Measurements from ENCODE around the gene SLC25A21. TPM values are rescaled to one million over a fixed set of nuclear protein-coding genes. Genes with fewer than 3 reads are reported as not detected.

SLC25A21 gene
- total RNA-seq, 1 donor from 2014 or later = 1.2 TPM

DNA sequence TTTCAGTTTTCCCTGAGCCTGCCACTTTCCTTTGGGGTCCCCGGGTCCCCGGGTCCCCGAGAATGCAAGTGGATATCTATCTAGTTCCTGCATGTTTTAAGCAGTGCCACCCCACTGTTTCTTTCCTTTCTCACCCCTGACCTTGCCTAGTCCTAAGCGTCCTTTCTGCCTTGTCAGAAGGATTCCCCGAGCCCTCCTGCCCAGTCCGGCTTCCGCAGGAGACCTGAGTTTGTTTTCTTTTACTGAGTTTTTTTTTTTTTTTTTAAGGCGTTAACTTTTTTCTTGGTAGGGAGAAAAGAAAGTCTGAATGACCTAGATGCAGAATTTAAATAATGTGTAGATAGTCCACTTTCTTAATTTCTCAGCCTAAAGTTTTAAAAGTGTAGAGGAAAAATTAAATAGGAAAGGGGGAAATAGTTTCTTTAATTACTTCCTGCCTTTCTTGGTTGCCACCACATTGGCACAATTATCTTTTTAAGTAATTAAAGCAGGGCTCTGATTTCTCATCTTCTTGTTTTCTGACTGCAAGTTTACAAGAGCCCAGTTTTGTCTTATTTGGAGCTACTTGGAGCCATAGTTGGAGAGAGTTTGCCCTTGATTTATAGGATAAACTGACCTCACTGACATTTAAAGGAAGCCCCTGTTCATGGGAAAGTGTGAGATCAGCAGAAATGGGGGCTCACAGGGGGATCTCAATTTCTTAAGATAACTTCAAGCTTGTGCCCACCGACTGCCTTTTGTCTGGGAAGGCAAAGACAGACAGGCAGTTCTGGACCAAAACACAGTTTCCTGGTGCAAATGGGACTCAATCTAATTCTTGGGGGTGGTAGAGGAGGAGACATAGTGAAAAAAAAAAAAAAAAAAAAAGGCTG is 507.8 kb downstream of the SLC25A21 start:
- TF ChIP-seq, protein P1, sequence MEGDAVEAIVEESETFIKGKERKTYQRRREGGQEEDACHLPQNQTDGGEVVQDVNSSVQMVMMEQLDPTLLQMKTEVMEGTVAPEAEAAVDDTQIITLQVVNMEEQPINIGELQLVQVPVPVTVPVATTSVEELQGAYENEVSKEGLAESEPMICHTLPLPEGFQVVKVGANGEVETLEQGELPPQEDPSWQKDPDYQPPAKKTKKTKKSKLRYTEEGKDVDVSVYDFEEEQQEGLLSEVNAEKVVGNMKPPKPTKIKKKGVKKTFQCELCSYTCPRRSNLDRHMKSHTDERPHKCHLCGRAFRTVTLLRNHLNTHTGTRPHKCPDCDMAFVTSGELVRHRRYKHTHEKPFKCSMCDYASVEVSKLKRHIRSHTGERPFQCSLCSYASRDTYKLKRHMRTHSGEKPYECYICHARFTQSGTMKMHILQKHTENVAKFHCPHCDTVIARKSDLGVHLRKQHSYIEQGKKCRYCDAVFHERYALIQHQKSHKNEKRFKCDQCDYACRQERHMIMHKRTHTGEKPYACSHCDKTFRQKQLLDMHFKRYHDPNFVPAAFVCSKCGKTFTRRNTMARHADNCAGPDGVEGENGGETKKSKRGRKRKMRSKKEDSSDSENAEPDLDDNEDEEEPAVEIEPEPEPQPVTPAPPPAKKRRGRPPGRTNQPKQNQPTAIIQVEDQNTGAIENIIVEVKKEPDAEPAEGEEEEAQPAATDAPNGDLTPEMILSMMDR (IDR thresholded peaks at IDR 0.05; ENCODE audit: unreplicated experiment) = no peak
- peaks cover 36% of the 10 kb centered on the region for H3K4me1 Mint-ChIP-seq (ENCODE audit: unreplicated experiment)
- no peak for DNase-seq (ENCODE audit: low spot score)
- no peak overlapping the region for H3K27ac Mint-ChIP-seq (ENCODE audit: unreplicated experiment)
- no peaks in the 10 kb centered on the region for H3K9me3 Mint-ChIP-seq (ENCODE audit: unreplicated experiment)
- peak overlapping the region; percentile 73 for H3K4me3 Mint-ChIP-seq (ENCODE audit: unreplicated experiment)
- H3K36me3 Mint-ChIP-seq (ENCODE audit: low read depth, unreplicated experiment) = no peaks in the 10 kb centered on the region
- H3K27me3 Mint-ChIP-seq (ENCODE audit: unreplicated experiment) = peaks cover 34% of the 10 kb centered on the region

DNA sequence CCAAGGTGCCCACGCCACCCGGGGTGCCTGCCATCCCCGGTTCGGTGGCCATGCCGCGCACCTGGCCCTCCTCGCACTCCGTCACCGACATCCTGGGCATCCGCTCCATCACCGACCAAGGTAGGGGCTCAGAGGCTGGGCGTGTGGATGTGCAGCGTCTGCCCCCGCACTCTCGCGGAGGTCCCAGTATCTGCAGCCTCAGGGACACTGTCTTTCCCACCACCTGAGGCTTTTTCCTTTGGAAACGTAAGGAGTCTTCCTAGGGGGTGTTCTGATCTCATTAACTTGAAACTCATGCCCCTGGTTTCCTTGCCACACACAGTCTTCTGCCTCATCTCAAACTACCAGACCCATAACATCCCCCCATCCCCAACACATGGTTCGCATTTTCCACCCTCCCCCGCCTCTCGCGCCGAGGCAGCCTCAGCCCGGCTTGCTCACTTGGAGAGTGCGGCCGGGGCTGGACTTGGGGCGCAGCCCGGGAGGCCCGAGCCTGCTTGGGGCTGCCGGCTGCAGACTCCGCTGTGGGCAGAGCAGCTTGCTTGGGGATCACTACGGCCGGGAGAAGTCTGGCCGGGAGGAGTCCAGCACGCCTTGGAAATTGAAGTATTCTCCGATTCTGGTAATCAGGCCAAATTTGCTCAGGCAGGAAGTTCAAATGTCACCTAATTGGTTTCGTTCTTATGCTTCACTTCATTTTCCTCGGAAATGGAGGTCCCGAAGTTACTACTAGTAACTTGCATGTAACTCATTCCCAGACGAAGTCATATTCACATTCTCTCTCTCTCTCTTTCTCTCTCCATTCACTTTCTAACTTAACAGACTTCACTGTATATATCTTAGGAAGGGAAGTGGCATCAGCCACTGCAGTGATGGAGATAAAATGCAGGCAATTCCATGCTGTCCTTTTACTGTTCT is 508.7 kb downstream of the SLC25A21 start:
- Mint-ChIP-seq H3K27me3 (ENCODE audit: unreplicated experiment) (peaks cover 40% of the 10 kb centered on the region), H3K4me1 (ENCODE audit: unreplicated experiment) (peaks cover 41% of the 10 kb centered on the region), H3K4me3 (ENCODE audit: unreplicated experiment) (peak overlapping the region; percentile 73), H3K27ac (ENCODE audit: unreplicated experiment) (peak overlapping the region; percentile 48), H3K36me3 (ENCODE audit: low read depth, unreplicated experiment) (no peaks in the 10 kb centered on the region), H3K9me3 (ENCODE audit: unreplicated experiment) (no peaks in the 10 kb centered on the region)
- TF ChIP-seq, protein P1 (IDR thresholded peaks at IDR 0.05; ENCODE audit: unreplicated experiment) = no peak
- DNase-seq (ENCODE audit: low spot score) = no peak

DNA sequence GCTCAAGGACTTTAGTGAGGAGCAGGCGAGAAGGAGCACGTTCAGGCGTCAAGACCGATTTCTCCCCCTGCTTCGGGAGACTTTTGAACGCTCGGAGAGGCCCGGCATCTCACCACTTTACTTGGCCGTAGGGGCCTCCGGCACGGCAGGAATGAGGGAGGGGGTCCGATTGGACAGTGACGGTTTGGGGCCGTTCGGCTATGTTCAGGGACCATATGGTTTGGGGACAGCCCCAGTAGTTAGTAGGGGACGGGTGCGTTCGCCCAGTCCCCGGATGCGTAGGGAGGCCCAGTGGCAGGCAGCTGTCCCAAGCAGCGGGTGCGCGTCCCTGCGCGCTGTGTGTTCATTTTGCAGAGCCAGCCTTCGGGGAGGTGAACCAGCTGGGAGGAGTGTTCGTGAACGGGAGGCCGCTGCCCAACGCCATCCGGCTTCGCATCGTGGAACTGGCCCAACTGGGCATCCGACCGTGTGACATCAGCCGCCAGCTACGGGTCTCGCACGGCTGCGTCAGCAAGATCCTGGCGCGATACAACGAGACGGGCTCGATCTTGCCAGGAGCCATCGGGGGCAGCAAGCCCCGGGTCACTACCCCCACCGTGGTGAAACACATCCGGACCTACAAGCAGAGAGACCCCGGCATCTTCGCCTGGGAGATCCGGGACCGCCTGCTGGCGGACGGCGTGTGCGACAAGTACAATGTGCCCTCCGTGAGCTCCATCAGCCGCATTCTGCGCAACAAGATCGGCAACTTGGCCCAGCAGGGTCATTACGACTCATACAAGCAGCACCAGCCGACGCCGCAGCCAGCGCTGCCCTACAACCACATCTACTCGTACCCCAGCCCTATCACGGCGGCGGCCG is 509.6 kb downstream of the SLC25A21 start:
- H3K36me3 Mint-ChIP-seq (ENCODE audit: low read depth, unreplicated experiment) = no peaks in the 10 kb centered on the region
- peaks cover 40% of the 10 kb centered on the region for H3K27me3 Mint-ChIP-seq (ENCODE audit: unreplicated experiment)
- H3K4me1 Mint-ChIP-seq (ENCODE audit: unreplicated experiment) = peaks cover 41% of the 10 kb centered on the region
- peak; percentile 44 for DNase-seq (ENCODE audit: low spot score)
- peak overlapping the region; percentile 81 for H3K4me3 Mint-ChIP-seq (ENCODE audit: unreplicated experiment)
- no peaks in the 10 kb centered on the region for H3K9me3 Mint-ChIP-seq (ENCODE audit: unreplicated experiment)
- TF ChIP-seq, protein P1 (IDR thresholded peaks at IDR 0.05; ENCODE audit: unreplicated experiment) = no peak
- no peak overlapping the region for H3K27ac Mint-ChIP-seq (ENCODE audit: unreplicated experiment)

DNA sequence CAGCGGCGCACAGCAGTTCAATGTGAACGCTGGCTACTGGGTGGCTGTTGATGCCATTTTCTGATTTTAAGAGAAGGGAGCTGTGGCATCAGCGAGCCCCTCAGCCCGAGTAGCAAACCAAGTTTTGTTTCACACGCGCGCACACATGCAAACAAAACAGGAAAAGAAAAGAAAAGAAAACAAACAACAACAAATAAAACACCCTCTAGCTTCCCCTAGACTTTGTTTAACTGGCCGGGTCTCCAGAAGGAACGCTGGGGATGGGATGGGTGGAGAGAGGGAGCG is 510.2 kb downstream of the SLC25A21 start:
- H3K27ac Mint-ChIP-seq (ENCODE audit: unreplicated experiment) = no peak overlapping the region
- TF ChIP-seq, protein P1 (IDR thresholded peaks at IDR 0.05; ENCODE audit: unreplicated experiment) = no peak
- no peak for DNase-seq (ENCODE audit: low spot score)
- H3K4me3 Mint-ChIP-seq (ENCODE audit: unreplicated experiment) = peak overlapping the region; percentile 81
- H3K9me3 Mint-ChIP-seq (ENCODE audit: unreplicated experiment) = no peaks in the 10 kb centered on the region
- H3K4me1 Mint-ChIP-seq (ENCODE audit: unreplicated experiment) = peaks cover 38% of the 10 kb centered on the region
- H3K36me3 Mint-ChIP-seq (ENCODE audit: low read depth, unreplicated experiment) = no peaks in the 10 kb centered on the region
- peaks cover 40% of the 10 kb centered on the region for H3K27me3 Mint-ChIP-seq (ENCODE audit: unreplicated experiment)

Measured in endothelial cell (in vitro differentiated cells).